GM21786 (cell line): ENCODE results near the gene HAUS7.

Source experiments
- ATAC-seq: cut with Tn5 transposase; IDR thresholded peaks from one replicate; pipeline ENCODE4 v1.9.1; 2021; ENCODE audit not compliant: unreplicated experiment

HAUS7 gene

GRCh38 chrX:153499876-153500275 is 29.5 kb upstream of the HAUS7 start:
- ATAC-seq = no peak

DNA sequence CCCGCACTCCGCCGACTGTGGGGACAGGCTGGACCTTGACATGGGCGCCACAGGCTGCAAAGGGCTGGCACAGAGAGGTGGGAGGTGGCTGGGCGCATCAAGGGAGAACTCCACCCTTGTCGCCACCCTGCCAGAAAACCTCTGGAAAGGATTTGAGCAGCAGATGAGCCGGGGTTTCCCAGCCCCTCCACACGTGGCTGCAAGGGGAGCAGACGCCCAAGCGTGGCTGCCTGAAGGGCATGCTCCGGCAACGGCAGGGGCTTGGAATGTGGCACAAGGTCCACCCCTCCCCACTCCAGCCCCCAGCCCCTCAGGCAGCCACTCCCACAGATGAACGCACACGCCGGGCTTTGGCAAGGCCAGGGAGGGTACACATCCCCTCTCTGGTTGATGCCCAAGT is 29.0 kb upstream of the HAUS7 start:
- no peak for ATAC-seq

- ATAC-seq = no peak
These were observed 28.1 kb upstream of the HAUS7 start for GRCh38 chrX:153498453-153498852.

GRCh38 chrX:153496590-153496959 is 26.2 kb upstream of the HAUS7 start:
- no peak for ATAC-seq

GRCh38 chrX:153495903-153496589 is 25.7 kb upstream of the HAUS7 start:
- ATAC-seq = no peak

- no peak for ATAC-seq
These were observed 25.0 kb upstream of the HAUS7 start for GRCh38 chrX:153495362-153495751.

DNA sequence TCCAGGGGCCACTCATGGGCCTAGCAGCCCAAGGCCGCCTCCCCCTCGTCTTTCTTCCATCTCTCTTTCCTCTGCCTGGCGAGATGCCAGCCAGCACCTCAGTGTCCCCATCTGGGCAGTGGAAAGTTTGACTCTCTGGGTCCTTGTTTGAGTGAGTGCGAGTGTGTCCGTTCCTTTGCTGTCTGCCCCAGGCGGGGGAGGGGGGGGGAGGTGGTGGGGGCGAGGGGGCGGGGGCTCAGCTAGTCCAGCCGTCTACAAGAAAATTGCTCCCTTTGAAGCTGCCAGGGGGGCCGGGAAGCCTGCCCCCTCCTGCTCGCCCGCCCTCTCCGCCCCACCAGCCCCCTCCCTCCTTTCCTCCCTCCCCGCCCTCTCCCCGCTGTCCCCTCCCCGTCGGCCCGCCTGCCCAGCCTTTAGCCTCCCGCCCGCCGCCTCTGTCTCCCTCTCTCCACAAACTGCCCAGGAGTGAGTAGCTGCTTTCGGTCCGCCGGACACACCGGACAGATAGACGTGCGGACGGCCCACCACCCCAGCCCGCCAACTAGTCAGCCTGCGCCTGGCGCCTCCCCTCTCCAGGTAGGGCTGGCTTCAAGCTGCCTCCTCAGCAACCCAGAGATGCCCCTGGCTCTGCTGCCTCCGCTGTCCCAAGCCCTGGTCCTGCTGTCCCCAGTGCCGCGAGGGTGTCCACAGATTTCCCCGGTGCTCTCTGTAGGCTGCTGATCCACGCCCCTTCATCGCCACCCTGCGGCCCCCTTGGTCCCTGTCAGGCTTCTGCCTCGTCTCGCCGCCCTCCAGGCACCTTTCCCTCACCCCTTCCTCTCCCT is 24.4 kb upstream of the HAUS7 start, which contains the start of gene BGN:
Gene BGN (plus strand): TSS at position 440 of the 821 bp plus-strand sequence. CDS start 9,652 bp downstream, outside the sequence.
- ATAC-seq = no peak

DNA sequence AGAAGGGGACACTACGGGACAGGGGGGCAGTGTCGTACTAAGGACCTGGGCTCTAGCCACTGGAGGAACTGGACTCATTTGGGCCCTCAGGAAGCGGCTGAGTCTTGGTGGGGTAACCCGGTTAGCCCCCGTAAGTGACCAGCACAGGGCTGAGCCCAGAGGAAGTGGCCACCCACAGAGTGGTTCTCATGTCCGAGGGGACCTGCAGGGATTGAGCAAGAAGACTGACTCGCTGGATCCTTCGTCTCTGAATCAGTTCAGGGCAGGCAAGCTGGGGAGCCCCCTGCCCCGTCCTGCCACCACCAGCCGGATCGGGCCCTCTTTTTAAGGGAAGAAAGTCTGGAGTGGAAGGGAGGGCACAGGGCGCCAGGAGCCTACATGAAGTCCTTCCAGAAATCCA is 23.7 kb upstream of the HAUS7 start:
- no peak for ATAC-seq

DNA sequence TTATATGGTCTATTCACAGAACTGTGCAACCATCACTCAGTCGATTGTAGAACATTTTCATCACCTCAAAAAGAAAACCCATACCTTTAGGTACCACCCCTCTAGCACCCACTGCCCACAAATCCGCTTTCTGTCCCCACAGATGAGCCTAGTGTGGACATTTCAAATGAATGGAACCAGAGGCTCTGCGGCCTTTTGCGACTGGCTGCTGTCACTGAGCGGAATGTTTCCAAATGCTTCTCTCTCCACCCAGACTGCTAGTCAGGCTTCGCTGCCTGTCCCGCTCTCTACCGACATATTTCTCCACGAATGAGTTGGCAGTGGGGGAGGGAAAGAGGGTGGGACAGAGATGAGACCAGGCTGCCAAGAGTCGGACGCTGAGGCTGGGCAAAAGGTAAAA is 22.7 kb upstream of the HAUS7 start:
- no peak for ATAC-seq

- no peak for ATAC-seq
These were observed 22.2 kb upstream of the HAUS7 start for GRCh38 chrX:153492543-153492942.

DNA sequence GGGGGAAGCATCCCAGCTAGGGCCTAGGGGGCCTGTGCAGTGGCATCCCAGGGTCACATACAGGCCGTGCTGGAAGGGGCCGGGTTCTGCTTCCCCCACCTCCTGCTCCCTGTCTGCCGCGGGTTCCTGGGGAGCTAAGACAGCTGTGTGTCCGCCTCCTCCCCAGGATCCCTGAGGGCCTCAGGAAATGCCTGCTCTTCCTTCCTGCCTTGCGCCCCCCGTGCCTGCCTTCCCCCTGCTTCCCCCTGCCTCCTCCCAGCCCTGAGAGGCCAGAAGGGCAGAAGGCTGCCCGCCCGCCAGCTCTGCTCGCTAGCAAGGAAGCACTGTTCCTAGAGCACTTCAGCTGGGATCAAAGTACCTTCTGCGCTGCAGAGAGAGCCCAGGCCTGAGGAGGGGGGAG is 21.5 kb upstream of the HAUS7 start:
- ATAC-seq = no peak

- ATAC-seq = no peak
These were observed 21.1 kb upstream of the HAUS7 start for GRCh38 chrX:153491351-153491914.

DNA sequence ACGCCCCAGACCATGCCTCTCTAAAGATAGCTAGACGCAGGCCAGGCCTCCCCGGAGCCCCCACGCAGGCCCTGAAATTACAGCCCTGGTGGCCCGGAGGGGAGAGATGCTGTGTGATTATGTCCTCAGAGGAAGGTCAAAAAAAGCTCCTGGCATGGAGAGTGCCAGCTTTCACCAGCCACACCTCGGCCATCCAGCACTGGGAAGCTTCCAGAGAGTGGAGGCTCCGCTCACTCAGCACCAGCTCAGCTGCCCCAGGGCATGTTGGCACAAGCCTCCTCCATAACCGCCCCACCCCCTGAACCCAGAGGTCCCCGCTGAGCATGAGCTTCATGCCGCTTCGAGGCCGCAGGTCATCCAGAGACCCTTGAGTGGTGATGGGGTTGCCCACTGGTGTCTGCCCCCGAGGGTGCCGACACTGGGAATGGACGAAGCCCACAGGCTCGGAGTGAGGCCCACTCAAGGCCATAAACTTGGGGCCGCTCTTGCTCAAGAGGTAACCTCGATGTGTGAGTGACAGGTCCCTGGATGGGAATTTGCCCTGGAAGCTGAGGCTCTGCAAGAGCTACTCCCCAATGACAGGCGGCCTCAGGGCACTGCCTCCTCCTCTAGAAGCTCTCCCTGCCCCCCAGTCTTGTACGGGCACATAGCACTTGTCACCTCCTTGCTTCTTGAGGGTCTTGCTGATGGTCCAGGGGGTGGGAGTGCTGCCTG is 20.0 kb upstream of the HAUS7 start:
- no peak for ATAC-seq

DNA sequence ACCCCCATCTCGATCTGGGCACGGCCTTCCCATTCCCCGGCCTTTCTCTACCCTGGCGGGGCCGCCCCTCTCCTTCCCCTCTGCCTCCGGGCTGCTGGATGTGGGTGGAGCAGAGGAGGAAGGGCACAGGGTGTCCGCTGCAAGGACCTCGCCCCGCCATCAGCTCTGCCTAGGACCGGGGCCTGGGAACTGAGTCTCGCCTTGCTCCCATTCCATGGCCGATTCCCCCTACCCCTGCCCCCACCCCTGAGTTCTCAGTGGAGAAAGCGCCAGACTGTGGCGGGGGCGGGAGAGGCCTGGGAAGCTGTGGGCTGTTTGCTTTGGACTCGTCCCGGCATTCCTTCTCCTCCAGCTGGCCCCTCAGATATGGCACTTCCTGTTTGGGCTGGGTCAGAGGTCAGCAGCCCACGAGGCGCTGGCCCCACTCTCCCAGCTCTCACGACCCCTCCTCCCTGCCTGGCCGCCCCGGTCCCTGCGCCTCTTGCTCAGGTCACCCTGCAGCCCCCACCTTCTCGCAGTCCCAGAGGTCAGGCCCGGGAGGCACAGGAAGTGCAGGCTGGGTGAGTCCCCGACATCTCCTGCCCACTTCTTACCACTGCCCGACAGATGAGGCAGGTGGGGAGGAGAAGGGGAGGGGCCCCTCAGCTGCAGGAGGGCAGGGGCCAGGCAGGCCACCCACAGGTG is 18.0 kb upstream of the HAUS7 start:
- ATAC-seq = no peak

- ATAC-seq = no peak
These were observed 17.3 kb upstream of the HAUS7 start for GRCh38 chrX:153487590-153488071.

GRCh38 chrX:153486171-153486570 is 15.8 kb upstream of the HAUS7 start:
- ATAC-seq = no peak

- ATAC-seq = no peak
These were observed 15.2 kb upstream of the HAUS7 start for GRCh38 chrX:153485396-153486080.

DNA sequence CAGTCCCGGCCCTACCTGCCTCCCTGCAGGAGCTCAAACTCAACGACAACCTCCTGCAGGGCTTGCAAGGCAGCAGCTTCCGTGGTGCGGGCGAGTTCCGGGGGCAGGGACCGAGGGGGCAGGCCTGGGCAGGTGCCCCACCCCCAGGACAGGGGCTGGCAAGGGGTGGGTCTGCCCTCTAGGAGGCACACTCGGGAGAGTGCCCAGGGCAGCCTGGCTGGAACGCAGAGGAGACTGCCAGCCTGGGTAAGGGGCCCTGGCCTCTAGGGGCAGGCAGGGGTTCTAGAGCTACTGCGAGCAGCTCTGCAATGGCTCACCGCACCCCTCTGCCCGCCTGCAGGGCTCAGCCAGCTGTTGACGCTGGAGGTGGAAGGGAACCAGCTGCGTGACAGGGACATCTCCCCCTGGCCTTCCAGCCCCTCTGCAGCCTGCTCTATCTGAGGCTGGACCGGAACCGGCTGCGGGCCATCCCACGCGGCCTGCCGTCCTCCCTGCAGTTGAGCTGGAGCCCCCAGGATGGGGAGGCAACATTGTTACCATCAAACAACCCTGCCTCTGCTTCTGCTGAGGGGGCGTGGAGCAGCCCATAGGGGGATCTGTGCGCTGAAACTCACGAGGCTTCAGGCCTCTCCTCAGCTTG is 12.1 kb upstream of the HAUS7 start:
- ATAC-seq = no peak

- ATAC-seq = no peak
These were observed 10.7 kb upstream of the HAUS7 start for GRCh38 chrX:153481043-153481442.

GRCh38 chrX:153478746-153479145 is 8.4 kb upstream of the HAUS7 start:
- ATAC-seq = no peak
